Lower leg skin (tissue), 3 donors: ENCODE results near the gene EXOC6B.

Experiments used
- CTCF ChIP-seq, 3 donors: fragments of 450-650 bp; IDR thresholded peaks; one replicate each; pipeline ENCODE4 v1.5.1; 2016; ENCODE audit warnings: antibody characterized with exemption in 3 of 3, mild to moderate bottlenecking in 3 of 3, moderate library complexity in 2 of 3
- POLR2A ChIP-seq, 2 donors: fragments of 450-650 bp; IDR thresholded peaks; one replicate each; pipeline ENCODE4 v1.6.1; 2016 to 2017; ENCODE audit warnings: antibody characterized with exemption in 2 of 2, mild to moderate bottlenecking in 1 of 2, moderate library complexity in 1 of 2

- TF ChIP-seq CTCF (IDR thresholded peaks at IDR 0.05) = no peak
- TF ChIP-seq POLR2A (IDR thresholded peaks at IDR 0.05) = no peak
Observed at GRCh38 chr2:72181616-72182015, 644.2 kb downstream of the EXOC6B start.
